ENCODE results near the gene CUZD1.

GRCh38 chr10:122786269-122786668 lies 59.4 kb downstream of the CUZD1 start:
- no peak for TF ChIP-seq CTCF (conservative IDR thresholded peaks at IDR 0.05; ENCODE audit: low read depth, low read length)
- no peak for TF ChIP-seq EZH2 (IDR thresholded peaks at IDR 0.05; ENCODE audit: borderline replicate concordance, low read depth, low read length, poor library complexity, severe bottlenecking)
